K562 (cell line): ENCODE measurements around the gene WDR45B. TPM values are rescaled to one million over a fixed set of nuclear protein-coding genes. Genes with fewer than 3 reads are reported as not detected.
A peak's percentile ranks its signal among the peaks of the same experiment; 100 is the strongest.

Experiments used
- BRD4 ChIP-seq: fragments of 200-600 bp; sonication (generic); IDR thresholded peaks from 2 replicates; pipeline ENCODE4 v1.6.1; 2017; ENCODE audit warnings: inconsistent platforms
- CBFB ChIP-seq: sonication (generic); formaldehyde crosslinking; IDR thresholded peaks from 2 replicates; pipeline ENCODE4 v1.4.0; 2020; ENCODE audit warnings: mild to moderate bottlenecking, missing genetic modification reagents
- CBX1 ChIP-seq: sonication (generic); IDR thresholded peaks from 2 replicates; pipeline ENCODE4 v1.6.1; 2016; ENCODE audit warnings: antibody characterized with exemption, low read depth, mild to moderate bottlenecking
- CCAR2 ChIP-seq: fragments of 200-400 bp; formaldehyde crosslinking; IDR thresholded peaks from 2 replicates; pipeline ENCODE4 v1.6.1; 2017; ENCODE audit warnings: mild to moderate bottlenecking, low read depth, low read length
- CREM ChIP-seq: IDR thresholded peaks from 2 replicates; pipeline ENCODE4 v1.6.1; 2014; ENCODE audit warnings: antibody characterized with exemption, low read depth
- ELF2 ChIP-seq: fragments of 250-450 bp; sonication (Bioruptor Pico); IDR thresholded peaks from 2 replicates; pipeline ENCODE4 v1.5.0; 2021; ENCODE audit warnings: mild to moderate bottlenecking
- ESRRA ChIP-seq: fragments of 450-650 bp; IDR thresholded peaks from 2 replicates; pipeline ENCODE4 v1.6.1; 2014; ENCODE audit warnings: low read depth, mild to moderate bottlenecking, moderate library complexity, borderline replicate concordance
- FOSL1 ChIP-seq: fragments of 200-800 bp; sonication (Bioruptor generic); conservative IDR thresholded peaks from 2 replicates; pipeline ENCODE4 v1.6.1; 2016; ENCODE audit warnings: missing genetic modification characterization, missing compliant biosample characterization
- FOXK2 ChIP-seq, 2 experiments: fragments of 450-650 bp; IDR thresholded peaks in 1 of 2; conservative IDR thresholded peaks in 1 of 2; 2 replicates each; pipeline ENCODE4 v1.6.1; 2016; ENCODE audit warnings: low read depth in 2 of 2, mild to moderate bottlenecking in 1 of 2
- JUNB ChIP-seq: fragments of 450-650 bp; formaldehyde crosslinking; conservative IDR thresholded peaks from 2 replicates; pipeline ENCODE4 v1.4.0; 2020; ENCODE audit warnings: mild to moderate bottlenecking
- MYC ChIP-seq, 2 experiments: fragments of 250-450 bp in 1 of 2; sonication (Bioruptor Pico) in 1 of 2; IDR thresholded peaks; 2 replicates each; pipeline versions ENCODE4 v1.5.1 to v1.6.1; 2012 to 2021; ENCODE audit warnings: low read depth in 2 of 2, borderline replicate concordance in 1 of 2, improper control_type of control experiment in 1 of 2, low read length in 1 of 2, mild to moderate bottlenecking in 1 of 2, moderate library complexity in 1 of 2
- NCOA1 ChIP-seq: fragments of 450-650 bp; IDR thresholded peaks from 2 replicates; pipeline ENCODE4 v1.6.1; 2016; ENCODE audit warnings: low read depth
- NRF1 ChIP-seq, 2 experiments: fragments of 450-650 bp; IDR thresholded peaks in 1 of 2; conservative IDR thresholded peaks in 1 of 2; 2 replicates each; pipeline ENCODE4 v1.6.1; 2014; ENCODE audit warnings: mild to moderate bottlenecking in 2 of 2
- POLR2G ChIP-seq: fragments of 200-400 bp; formaldehyde crosslinking; IDR thresholded peaks from 2 replicates; pipeline ENCODE4 v1.6.1; 2017; ENCODE audit warnings: low read depth, mild to moderate bottlenecking, antibody characterized with exemption, low read length, moderate library complexity
- RBBP5 ChIP-seq: fragments of 200-600 bp; sonication (generic); IDR thresholded peaks from 2 replicates; pipeline ENCODE4 v1.6.1; 2012; ENCODE audit warnings: borderline replicate concordance, mild to moderate bottlenecking, low read length, control low read depth, inconsistent platforms; ENCODE audit not compliant: insufficient read depth, poor library complexity, severe bottlenecking
- SETDB1 ChIP-seq: IDR thresholded peaks from one replicate; pipeline ENCODE4 v1.6.1; 2012; ENCODE audit warnings: low read length, control low read depth, inconsistent platforms
- SNIP1 ChIP-seq: fragments of 450-650 bp; IDR thresholded peaks from 2 replicates; pipeline ENCODE4 v1.7.1; 2017; ENCODE audit warnings: low read depth, mild to moderate bottlenecking
- TRIM24 ChIP-seq, 2 experiments: fragments of 450-650 bp; IDR thresholded peaks; 2 replicates each; pipeline ENCODE4 v1.6.1; 2016
- ZNF165 ChIP-seq: fragments of 250-450 bp; sonication (Bioruptor Pico); IDR thresholded peaks from 2 replicates; pipeline ENCODE4 v1.4.0; 2020; ENCODE audit warnings: borderline replicate concordance
- ZNF274 ChIP-seq: IDR thresholded peaks from 2 replicates; pipeline ENCODE4 v1.6.1; 2011; ENCODE audit warnings: low read depth, mild to moderate bottlenecking, low read length, moderate library complexity, borderline replicate concordance
- ZNF551 ChIP-seq: fragments of 250-450 bp; sonication (Bioruptor Pico); IDR thresholded peaks from 2 replicates; pipeline ENCODE4 v1.5.0; 2021; ENCODE audit warnings: mild to moderate bottlenecking, moderate library complexity
- polyA plus RNA-seq, 8 experiments: library from polyadenylated mRNA; depleted of rRNA in 4 of 8; stranded (reverse) in 5 of 8; unstranded in 3 of 8; fragments of >200 nt; fragmentation: Nextera tagmentation in 2 of 8; fragmentation: Illumina TruSeq in 1 of 8; extraction: Ambion mirVana in 2 of 8; extraction: Trizol in 1 of 8; gene quantifications; 2 replicates each; pipeline versions ENCODE4 v1.2.1 to v1.2.3, GENCODE V29; 2011 to 2014; ENCODE audit warnings: inconsistent platforms in 1 of 8, missing spikeins in 1 of 8
- total RNA-seq, 7 experiments: library from RNA; depleted of rRNA in 6 of 7; stranded (reverse); fragments of >200 nt in 6 of 7; fragmentation: Illumina TruSeq in 2 of 7; extraction: Trizol in 2 of 7; gene quantifications; 2 replicates each; pipeline versions ENCODE4 v1.2.1 to v1.2.3, GENCODE V29; 2011 to 2021; ENCODE audit warnings: low replicate concordance in 1 of 7
- TF ChIP-seq, protein P1 (sequence below): fragments of 150-350 bp; IDR thresholded peaks from 2 replicates; pipeline ENCODE4 v1.6.1; 2014; ENCODE audit warnings: low read depth, mild to moderate bottlenecking, low read length, borderline replicate concordance
- TF ChIP-seq, protein P2 (sequence below): fragments of 250-450 bp; sonication (Bioruptor Pico); IDR thresholded peaks from 2 replicates; pipeline ENCODE4 v1.4.0; 2020
- TF ChIP-seq, protein P3 (sequence below): fragments of 250-450 bp; sonication (Bioruptor Pico); IDR thresholded peaks from 2 replicates; pipeline ENCODE4 v1.4.0; 2020; ENCODE audit warnings: mild to moderate bottlenecking

WDR45B gene
- total and polyA plus RNA-seq, 9 of the 15 experiments (the other 6 are each of a cell fraction or from before 2014, with no cell fraction given) = 0.72 to 74.4 (median 35.9) TPM

GRCh38 chr17:82648165-82648668 lies at the start of gene WDR45B (continued):
- TF ChIP-seq, protein P1, sequence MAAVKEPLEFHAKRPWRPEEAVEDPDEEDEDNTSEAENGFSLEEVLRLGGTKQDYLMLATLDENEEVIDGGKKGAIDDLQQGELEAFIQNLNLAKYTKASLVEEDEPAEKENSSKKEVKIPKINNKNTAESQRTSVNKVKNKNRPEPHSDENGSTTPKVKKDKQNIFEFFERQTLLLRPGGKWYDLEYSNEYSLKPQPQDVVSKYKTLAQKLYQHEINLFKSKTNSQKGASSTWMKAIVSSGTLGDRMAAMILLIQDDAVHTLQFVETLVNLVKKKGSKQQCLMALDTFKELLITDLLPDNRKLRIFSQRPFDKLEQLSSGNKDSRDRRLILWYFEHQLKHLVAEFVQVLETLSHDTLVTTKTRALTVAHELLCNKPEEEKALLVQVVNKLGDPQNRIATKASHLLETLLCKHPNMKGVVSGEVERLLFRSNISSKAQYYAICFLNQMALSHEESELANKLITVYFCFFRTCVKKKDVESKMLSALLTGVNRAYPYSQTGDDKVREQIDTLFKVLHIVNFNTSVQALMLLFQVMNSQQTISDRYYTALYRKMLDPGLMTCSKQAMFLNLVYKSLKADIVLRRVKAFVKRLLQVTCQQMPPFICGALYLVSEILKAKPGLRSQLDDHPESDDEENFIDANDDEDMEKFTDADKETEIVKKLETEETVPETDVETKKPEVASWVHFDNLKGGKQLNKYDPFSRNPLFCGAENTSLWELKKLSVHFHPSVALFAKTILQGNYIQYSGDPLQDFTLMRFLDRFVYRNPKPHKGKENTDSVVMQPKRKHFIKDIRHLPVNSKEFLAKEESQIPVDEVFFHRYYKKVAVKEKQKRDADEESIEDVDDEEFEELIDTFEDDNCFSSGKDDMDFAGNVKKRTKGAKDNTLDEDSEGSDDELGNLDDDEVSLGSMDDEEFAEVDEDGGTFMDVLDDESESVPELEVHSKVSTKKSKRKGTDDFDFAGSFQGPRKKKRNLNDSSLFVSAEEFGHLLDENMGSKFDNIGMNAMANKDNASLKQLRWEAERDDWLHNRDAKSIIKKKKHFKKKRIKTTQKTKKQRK = no peak
- TF ChIP-seq RBBP5 = peak; percentile 84
- TF ChIP-seq CBFB = no peak
- TF ChIP-seq NRF1 (conservative IDR thresholded peaks at IDR 0.05 in 1 of 2, IDR thresholded peaks at IDR 0.05 in 1 of 2) = peak; percentile 84 to 88
- no peak for TF ChIP-seq CCAR2
- TF ChIP-seq ZNF551 (CRISPR knock-in tag) = no peak
- TF ChIP-seq ELF2 (CRISPR knock-in tag) = peak; percentile 78
- peak; percentile 86; the same call in 1 of the 2 replicates for TF ChIP-seq CBX1
- 0 out of 4 replicates have a peak, but pooled peaks of 1 of the 2 experiments have one; percentile 30 for TF ChIP-seq FOXK2 (conservative IDR thresholded peaks at IDR 0.05 in 1 of 2, IDR thresholded peaks at IDR 0.05 in 1 of 2; ENCODE audit: low read depth in 2 of 2)
- TF ChIP-seq MYC (IDR thresholded peaks at IDR 0.05; ENCODE audit: low read depth, low read length) = peak; percentile 86
- TF ChIP-seq MYC (CRISPR knock-in tag; IDR thresholded peaks at IDR 0.05; ENCODE audit: borderline replicate concordance, low read depth) = no peak
- TF ChIP-seq SNIP1 = no peak
- no peak for TF ChIP-seq SETDB1
- no peak for TF ChIP-seq JUNB
- TF ChIP-seq POLR2G = peak; percentile 93
- TF ChIP-seq CREM = peak; percentile 91
- TF ChIP-seq BRD4 = peak; percentile 65; the same call in 1 of the 2 replicates
- TF ChIP-seq FOSL1 (tag) = no peak
- TF ChIP-seq ZNF274 = no peak
- TF ChIP-seq TRIM24 (IDR thresholded peaks at IDR 0.05) = no peak
- TF ChIP-seq, protein P2, sequence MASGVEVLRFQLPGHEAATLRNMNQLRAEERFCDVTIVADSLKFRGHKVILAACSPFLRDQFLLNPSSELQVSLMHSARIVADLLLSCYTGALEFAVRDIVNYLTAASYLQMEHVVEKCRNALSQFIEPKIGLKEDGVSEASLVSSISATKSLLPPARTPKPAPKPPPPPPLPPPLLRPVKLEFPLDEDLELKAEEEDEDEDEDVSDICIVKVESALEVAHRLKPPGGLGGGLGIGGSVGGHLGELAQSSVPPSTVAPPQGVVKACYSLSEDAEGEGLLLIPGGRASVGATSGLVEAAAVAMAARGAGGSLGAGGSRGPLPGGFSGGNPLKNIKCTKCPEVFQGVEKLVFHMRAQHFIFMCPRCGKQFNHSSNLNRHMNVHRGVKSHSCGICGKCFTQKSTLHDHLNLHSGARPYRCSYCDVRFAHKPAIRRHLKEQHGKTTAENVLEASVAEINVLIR (CRISPR knock-in tag) = 0 out of 2 replicates have a peak, but pooled peaks have one; percentile 11
- no peak for TF ChIP-seq NCOA1
- TF ChIP-seq ZNF165 (CRISPR knock-in tag) = no peak
- TF ChIP-seq, protein P3, sequence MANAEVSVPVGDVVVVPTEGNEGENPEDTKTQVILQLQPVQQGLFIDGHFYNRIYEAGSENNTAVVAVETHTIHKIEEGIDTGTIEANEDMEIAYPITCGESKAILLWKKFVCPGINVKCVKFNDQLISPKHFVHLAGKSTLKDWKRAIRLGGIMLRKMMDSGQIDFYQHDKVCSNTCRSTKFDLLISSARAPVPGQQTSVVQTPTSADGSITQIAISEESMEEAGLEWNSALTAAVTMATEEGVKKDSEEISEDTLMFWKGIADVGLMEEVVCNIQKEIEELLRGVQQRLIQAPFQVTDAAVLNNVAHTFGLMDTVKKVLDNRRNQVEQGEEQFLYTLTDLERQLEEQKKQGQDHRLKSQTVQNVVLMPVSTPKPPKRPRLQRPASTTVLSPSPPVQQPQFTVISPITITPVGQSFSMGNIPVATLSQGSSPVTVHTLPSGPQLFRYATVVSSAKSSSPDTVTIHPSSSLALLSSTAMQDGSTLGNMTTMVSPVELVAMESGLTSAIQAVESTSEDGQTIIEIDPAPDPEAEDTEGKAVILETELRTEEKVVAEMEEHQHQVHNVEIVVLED = peak; percentile 100
- TF ChIP-seq ESRRA = peak; percentile 40; the same call in 1 of the 2 replicates
